Stimulated activated CD8-positive, alpha-beta memory T cell treated with anti-CD3 and anti-CD28 coated beads, Interleukin-7, amount 100 ng/mL, for 1 hour (primary cell): ENCODE data around the gene VSTM2L.

Experiments used
- DNase-seq, 2 donors: peaks; one replicate each; pipeline ENCODE4 v3.0.0-alpha.2; 2020; ENCODE audit warnings: low read depth in 2 of 2

The VSTM2L gene

DNA sequence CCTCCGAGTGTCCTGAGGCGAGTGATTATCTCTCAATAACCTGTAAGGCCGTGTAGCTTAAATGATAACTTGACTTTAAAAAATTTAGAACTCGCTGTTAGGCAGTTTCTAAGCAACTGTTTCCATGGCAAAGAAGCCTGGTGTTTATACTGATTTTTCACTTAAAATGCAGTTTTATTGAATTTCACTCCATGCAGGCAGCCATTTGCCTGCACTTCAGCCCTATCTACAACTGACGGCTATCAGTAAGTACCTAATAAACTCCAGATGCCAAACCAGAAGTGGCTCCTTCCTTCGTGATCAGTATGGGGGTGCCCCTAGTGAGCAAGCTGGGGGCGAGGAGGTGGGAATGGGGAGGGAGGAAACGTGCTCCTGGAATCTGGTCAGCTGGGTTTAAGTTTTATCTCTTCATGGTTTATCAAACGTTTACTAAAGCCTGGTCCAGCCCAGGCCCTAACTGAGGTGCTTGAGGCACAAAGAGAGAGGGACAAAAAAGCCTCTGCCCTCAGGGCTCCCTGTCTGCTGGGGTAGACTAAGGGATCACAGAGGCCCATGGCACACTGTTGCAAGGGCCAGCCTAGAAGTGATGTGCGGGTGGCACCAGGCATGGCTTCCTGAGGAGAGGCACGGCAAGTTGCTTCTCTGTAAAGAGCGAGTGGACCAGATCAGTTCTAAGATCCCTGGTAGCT lies 84.8 kb downstream of the VSTM2L start:
- DNase-seq: no peak

DNA sequence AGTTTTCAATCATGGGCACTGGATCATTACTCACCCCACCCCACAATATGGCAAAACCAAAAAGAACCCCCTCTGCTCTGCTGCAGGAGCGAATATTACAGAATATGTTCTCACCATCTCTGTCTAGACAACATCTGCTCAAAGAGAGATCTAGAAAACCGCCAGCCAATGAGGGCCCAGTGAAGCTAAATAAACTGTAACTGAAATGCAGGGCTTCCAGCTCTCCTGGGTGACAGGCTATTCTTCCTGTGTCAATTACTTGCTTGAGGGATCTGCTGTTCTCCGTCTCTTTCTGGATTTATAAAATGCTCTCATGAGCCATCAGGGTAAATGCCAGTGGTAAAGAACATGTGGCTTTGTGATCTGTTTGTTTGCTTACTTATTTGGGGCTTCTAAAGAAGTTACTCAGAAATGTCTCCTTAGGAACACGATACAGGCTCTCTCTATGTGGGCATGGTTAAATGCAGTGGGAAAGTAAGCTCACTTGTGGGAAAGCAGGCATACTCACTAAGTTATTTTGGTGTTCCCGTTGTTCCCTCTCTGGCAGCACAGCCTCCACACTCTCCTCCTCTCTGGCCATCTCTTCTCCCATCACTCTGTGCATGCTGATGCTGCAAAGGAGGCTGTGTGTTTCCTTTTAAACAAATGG lies 85.5 kb downstream of the VSTM2L start:
- no peak for DNase-seq

DNA sequence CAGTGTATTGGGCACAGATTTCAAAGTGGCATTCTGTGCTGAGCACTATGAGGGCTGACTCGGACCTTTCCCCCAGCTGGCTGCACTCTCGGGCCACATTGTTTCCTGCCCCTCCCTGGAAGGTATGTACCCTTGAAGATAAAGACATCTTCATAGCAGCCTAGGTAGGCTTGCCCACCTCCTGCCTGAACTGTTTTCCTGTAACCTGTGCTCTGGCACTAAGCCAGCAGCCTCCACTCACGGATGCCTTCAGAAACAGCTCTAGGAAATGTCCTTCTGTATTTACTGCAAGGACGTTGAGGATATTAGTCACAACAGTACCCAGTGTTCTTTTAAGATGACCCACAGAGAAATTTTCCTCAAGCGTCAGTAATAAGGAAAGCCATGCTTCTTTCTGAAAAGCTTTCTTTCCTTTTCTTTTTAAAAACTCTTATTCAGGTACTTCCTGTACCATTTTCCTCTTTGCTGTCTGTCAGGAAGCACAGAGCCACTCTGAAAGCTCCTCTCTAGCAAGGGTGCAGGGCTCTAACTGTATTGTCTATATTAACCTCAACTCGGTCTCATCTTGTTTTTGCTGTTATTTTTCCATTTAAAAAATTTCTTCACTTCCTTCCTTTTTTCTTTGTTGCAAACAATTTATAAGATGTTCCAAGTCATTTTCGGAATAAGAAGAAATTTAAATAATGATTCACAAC lies 86.8 kb downstream of the VSTM2L start:
- DNase-seq: no peak

DNA sequence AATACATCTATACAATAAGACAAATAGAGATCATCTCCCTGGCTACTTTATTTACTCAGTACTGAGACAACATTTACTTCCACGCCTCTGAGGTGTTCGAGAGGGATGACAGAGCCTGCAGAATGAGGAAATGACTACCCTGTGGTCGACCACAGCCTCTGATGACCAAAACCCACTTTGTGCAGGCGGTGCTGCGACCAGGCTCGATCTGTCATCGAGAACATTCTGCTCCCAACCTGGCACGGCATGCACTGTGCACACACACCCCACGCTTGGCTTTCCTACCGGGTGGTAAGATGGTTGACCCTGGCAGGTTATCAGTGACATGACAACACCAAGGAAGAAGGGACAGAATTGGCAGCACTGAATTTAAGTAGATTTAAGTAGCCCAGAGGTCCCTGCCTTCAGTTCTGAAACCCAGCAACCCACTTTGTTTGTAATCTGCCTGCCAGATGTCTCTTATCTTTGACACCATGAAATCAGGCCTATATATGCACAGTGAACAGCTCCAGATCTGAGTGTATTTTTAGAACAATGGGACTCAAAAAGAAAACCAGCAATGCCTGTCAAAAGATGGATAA lies 87.7 kb downstream of the VSTM2L start:
- DNase-seq: peak; percentile 4 to 14

DNA sequence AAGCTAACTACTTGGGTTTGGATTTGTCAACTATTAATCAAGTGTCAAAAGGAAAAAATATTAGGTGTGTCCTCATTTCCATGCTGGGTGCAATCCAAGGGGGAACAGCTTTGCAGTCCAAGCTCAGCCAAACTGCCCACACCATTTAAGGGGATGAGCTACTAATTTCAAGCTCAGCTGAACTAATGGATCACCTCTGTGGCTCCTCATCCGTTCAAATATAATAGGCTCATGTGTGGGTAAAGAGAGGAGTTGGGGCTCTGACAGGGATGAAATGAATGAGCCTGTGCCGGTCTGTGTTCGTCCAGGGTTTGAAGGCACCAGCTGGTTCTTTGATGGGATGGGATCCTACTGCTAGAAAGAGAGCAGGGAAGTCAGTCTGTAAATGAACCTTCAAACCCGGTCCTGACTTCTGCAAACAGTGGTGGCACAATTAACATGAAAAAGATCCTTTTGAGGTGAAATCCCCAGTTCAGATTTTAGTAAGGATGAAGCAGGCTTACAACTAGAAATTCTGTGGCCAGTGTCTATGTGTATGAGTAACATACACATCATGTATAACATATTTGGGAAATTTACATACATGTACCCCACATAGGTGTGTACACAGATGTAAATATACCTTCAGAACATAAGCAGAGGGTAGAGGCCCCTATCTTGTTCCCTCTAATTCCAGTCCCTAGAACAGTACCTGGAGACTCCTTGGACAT lies 88.4 kb downstream of the VSTM2L start:
- no peak for DNase-seq

DNA sequence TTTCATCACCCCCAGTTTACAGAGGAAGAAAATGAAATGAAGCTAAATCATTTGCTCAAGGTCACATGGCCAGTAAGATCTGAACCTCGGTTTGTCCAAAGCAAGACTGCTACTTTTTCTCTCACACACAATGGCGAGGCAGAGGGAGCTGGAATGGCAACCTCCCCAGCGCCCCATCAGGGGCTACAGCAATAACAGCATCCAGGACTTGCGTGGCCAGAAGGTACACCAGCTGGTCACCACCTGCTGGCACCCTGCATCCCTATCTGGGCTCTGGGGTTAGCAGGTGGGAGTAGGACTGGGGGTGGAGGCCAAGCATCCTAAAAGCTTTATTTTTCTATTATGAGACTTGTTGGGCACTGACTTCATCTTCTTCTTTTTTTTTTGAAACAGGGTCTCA lies 89.0 kb downstream of the VSTM2L start:
- no peak for DNase-seq

DNA sequence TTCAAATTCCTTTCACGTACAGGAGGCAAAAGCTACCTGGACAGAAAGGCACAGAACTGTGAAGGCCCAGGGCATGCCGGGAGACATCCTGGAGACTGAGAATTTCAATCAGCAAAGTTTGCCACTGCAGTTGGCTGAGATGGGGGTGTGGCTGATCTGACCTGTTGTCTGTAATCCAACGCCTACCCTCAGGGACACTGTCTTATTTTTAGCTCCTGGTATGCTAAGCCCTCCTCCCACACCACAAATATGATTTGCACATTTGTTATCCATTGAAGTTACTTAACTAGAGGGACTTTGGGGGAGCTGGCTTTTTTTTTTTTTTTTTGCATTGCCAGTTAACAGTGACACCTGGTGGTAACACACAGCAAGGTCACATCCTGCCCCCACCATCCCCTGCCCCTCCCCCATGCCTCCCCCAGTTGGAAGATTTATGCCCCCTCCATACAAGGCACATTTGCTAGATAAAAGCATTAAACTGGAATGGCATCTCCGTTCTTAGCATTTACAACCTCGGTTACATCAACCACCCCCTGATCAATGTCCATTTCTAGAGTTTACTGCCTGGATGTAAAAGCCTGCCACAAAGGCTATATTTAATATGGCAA lies 90.0 kb downstream of the VSTM2L start:
- no peak for DNase-seq

DNA sequence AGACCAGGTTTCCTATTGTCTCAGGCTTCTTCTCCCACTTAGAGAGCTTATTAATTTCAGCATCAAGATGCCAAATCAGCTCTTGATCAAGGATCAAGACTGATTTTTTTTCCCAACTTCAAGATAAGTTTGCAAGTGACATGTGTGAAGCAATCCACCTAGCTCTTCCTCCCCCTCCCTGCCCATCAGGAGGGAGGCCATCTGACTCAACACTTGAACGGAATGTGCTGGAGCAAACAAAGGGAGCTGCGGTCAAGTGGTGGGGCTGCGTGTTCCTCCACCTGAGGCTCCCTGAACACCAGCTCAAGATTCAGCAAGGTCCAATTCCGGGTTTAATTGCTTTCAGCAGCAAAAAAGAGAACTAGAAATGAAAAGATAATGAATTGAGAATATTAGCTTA lies 91.6 kb downstream of the VSTM2L start:
- DNase-seq: no peak
